ENCODE data around the gene DPP6.

DNA sequence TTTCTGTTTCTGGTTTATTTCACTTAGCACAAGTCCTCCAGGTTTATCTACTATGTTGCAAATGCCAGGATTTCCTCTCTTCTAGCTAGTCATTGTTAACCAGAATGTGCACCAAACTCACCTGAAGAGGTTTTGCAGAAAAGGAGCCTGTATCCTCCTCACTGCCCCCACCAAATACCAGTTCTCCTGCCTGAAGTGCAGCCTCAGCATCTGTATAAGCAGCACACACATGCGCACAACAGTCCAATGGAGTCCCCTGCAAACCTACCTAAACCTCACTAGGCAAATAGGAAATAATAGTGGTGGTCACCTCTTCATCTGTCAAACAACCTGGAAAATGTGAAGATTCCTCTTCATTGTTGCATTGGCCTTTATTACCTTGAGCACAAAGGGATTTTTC is 712.9 kb downstream of the DPP6 start:
- TF ChIP-seq, protein P1, sequence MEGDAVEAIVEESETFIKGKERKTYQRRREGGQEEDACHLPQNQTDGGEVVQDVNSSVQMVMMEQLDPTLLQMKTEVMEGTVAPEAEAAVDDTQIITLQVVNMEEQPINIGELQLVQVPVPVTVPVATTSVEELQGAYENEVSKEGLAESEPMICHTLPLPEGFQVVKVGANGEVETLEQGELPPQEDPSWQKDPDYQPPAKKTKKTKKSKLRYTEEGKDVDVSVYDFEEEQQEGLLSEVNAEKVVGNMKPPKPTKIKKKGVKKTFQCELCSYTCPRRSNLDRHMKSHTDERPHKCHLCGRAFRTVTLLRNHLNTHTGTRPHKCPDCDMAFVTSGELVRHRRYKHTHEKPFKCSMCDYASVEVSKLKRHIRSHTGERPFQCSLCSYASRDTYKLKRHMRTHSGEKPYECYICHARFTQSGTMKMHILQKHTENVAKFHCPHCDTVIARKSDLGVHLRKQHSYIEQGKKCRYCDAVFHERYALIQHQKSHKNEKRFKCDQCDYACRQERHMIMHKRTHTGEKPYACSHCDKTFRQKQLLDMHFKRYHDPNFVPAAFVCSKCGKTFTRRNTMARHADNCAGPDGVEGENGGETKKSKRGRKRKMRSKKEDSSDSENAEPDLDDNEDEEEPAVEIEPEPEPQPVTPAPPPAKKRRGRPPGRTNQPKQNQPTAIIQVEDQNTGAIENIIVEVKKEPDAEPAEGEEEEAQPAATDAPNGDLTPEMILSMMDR (conservative IDR thresholded peaks at IDR 0.05; ENCODE audit: low read depth in 2 of 2), result no peak
- TF ChIP-seq POLR2AphosphoS5 (IDR thresholded peaks at IDR 0.05; ENCODE audit: low read depth), result no peak
